Measurements from ENCODE around the gene DNAJC5.

GRCh38 chr20:63934271-63935068 is 39.5 kb downstream of the DNAJC5 start:
- TF ChIP-seq CTCF (IDR thresholded peaks at IDR 0.05; ENCODE audit: insufficient read depth, low read length): no peak
- no peak for TF ChIP-seq REST (IDR thresholded peaks at IDR 0.05; ENCODE audit: insufficient replicate concordance, low read depth)
- TF ChIP-seq POLR2AphosphoS5 (IDR thresholded peaks at IDR 0.05; ENCODE audit: low read depth): no peak; the same call in 1 of the 2 replicates
